Stimulated activated naive B cell treated with anti-CD40 and anti-IgM and Interleukin-4, amounts not matched to agents 10 μg/mL and 1 μg/mL and 100 μg/mL, for 72 hours (primary cell): ENCODE measurements around the gene MOB3B.

Experiments used
- ATAC-seq, 2 donors: fragments of 150-1000 bp; cut with Tn5 transposase; replicated peaks; 2 replicates each; pipeline ENCODE4 v1.10.0; 2021; ENCODE audit warnings: moderate library complexity in 1 of 2
- DNase-seq: peaks from one replicate; pipeline ENCODE4 v3.0.0; 2021
- H3K27ac Mint-ChIP-seq: one replicate; pipeline ENCODE4 v1.8.0; 2022; ENCODE audit warnings: mild to moderate bottlenecking, mixed read lengths
- H3K27me3 Mint-ChIP-seq, 2 donors: one replicate each; pipeline ENCODE4 v1.8.0; 2022; ENCODE audit warnings: mixed read lengths in 2 of 2
- H3K36me3 Mint-ChIP-seq, 2 donors: one replicate each; pipeline ENCODE4 v1.8.0; 2022; ENCODE audit warnings: mixed read lengths in 2 of 2, mild to moderate bottlenecking in 1 of 2
- H3K4me1 Mint-ChIP-seq, 2 donors: one replicate each; pipeline ENCODE4 v1.8.0; 2022; ENCODE audit warnings: mixed read lengths in 2 of 2, mild to moderate bottlenecking in 1 of 2
- H3K4me3 Mint-ChIP-seq, 2 donors: one replicate each; pipeline ENCODE4 v1.8.0; 2022; ENCODE audit warnings: mild to moderate bottlenecking in 2 of 2, mixed read lengths in 2 of 2, moderate library complexity in 1 of 2
- H3K9me3 Mint-ChIP-seq, 2 donors: one replicate each; pipeline ENCODE4 v1.8.0; 2022; ENCODE audit warnings: mixed read lengths in 2 of 2, mild to moderate bottlenecking in 1 of 2

Gene MOB3B

GRCh38 chr9:27413511-27414219, 115.9 kb downstream of the MOB3B start:
- H3K27ac Mint-ChIP-seq = no peak overlapping the region
- DNase-seq (no peak), ATAC-seq (no peak)
- peaks cover 2 to 4% of the 10 kb centered on the region in 2 donors for H3K36me3 Mint-ChIP-seq
- H3K4me1 Mint-ChIP-seq = peaks cover 18 to 28% of the 10 kb centered on the region in 2 donors
- H3K9me3 Mint-ChIP-seq = peaks cover 0 to 1% of the 10 kb centered on the region in 2 donors
- no peak overlapping the region for H3K4me3 Mint-ChIP-seq
- H3K27me3 Mint-ChIP-seq = no peaks in the 10 kb centered on the region

- peaks cover 21 to 28% of the 10 kb centered on the region in 2 donors for H3K4me1 Mint-ChIP-seq
- DNase-seq (no peak), ATAC-seq (no peak)
- peaks cover 0 to 3% of the 10 kb centered on the region in 2 donors for H3K36me3 Mint-ChIP-seq
- no peaks in the 10 kb centered on the region for H3K27me3 Mint-ChIP-seq
- H3K4me3 Mint-ChIP-seq = no peak overlapping the region
- no peak overlapping the region for H3K27ac Mint-ChIP-seq
- no peaks in the 10 kb centered on the region for H3K9me3 Mint-ChIP-seq
Measured at GRCh38 chr9:27412963-27413362, 116.7 kb downstream of the MOB3B start.

GRCh38 chr9:27412081-27412480, 117.5 kb downstream of the MOB3B start:
- Mint-ChIP-seq H3K27me3 (no peaks in the 10 kb centered on the region), H3K4me1 (peaks cover 24 to 35% of the 10 kb centered on the region in 2 donors), H3K9me3 (no peaks in the 10 kb centered on the region), H3K27ac (no peak overlapping the region), H3K4me3 (no peak overlapping the region), H3K36me3 (peaks cover 0 to 7% of the 10 kb centered on the region in 2 donors)
- ATAC-seq (no peak), DNase-seq (no peak)

- DNase-seq = no peak
- no peaks in the 10 kb centered on the region for H3K27me3 Mint-ChIP-seq
- peaks cover 0 to 3% of the 10 kb centered on the region in 2 donors for H3K9me3 Mint-ChIP-seq
- H3K27ac Mint-ChIP-seq = no peak overlapping the region
- H3K36me3 Mint-ChIP-seq = peaks cover 2 to 10% of the 10 kb centered on the region in 2 donors
- peaks cover 25 to 38% of the 10 kb centered on the region in 2 donors for H3K4me1 Mint-ChIP-seq
- no peak overlapping the region for H3K4me3 Mint-ChIP-seq
- ATAC-seq = no peak
Measured at GRCh38 chr9:27408482-27408881, 121.1 kb downstream of the MOB3B start.

- H3K27me3 Mint-ChIP-seq = no peaks in the 10 kb centered on the region
- peak in 1 of 2 donors; percentile 29 for ATAC-seq
- H3K4me1 Mint-ChIP-seq = peaks cover 23 to 36% of the 10 kb centered on the region in 2 donors
- H3K9me3 Mint-ChIP-seq = peaks cover 0 to 3% of the 10 kb centered on the region in 2 donors
- no peak overlapping the region for H3K27ac Mint-ChIP-seq
- H3K4me3 Mint-ChIP-seq = no peak overlapping the region
- peaks cover 2 to 10% of the 10 kb centered on the region in 2 donors for H3K36me3 Mint-ChIP-seq
- no peak for DNase-seq
Measured at GRCh38 chr9:27408001-27408400, 121.6 kb downstream of the MOB3B start.

- ATAC-seq = no peak
- no peak for DNase-seq
- Mint-ChIP-seq H3K27ac (no peak overlapping the region), H3K4me3 (no peak overlapping the region), H3K9me3 (peaks cover 0 to 3% of the 10 kb centered on the region in 2 donors), H3K27me3 (no peaks in the 10 kb centered on the region), H3K36me3 (peaks cover 2 to 10% of the 10 kb centered on the region in 2 donors), H3K4me1 (peaks cover 22 to 38% of the 10 kb centered on the region in 2 donors)
Measured at GRCh38 chr9:27407491-27407890, 122.1 kb downstream of the MOB3B start.

GRCh38 chr9:27404661-27405060, 125.0 kb downstream of the MOB3B start:
- Mint-ChIP-seq H3K4me1 (peaks cover 36 to 66% of the 10 kb centered on the region in 2 donors), H3K27me3 (no peaks in the 10 kb centered on the region), H3K36me3 (peaks cover 2 to 10% of the 10 kb centered on the region in 2 donors), H3K4me3 (no peak overlapping the region), H3K9me3 (peaks cover 0 to 3% of the 10 kb centered on the region in 2 donors), H3K27ac (no peak overlapping the region)
- ATAC-seq (no peak), DNase-seq (no peak)

- Mint-ChIP-seq H3K4me3 (no peak overlapping the region), H3K9me3 (peaks cover 0 to 3% of the 10 kb centered on the region in 2 donors), H3K4me1 (peaks cover 33 to 59% of the 10 kb centered on the region in 2 donors), H3K27me3 (no peaks in the 10 kb centered on the region), H3K27ac (no peak overlapping the region), H3K36me3 (peaks cover 2 to 3% of the 10 kb centered on the region in 2 donors)
- ATAC-seq = no peak
- no peak for DNase-seq
Measured at GRCh38 chr9:27402626-27403025, 127.0 kb downstream of the MOB3B start.

GRCh38 chr9:27400334-27400880, 129.2 kb downstream of the MOB3B start:
- no peak overlapping the region for H3K4me3 Mint-ChIP-seq
- H3K27me3 Mint-ChIP-seq = no peaks in the 10 kb centered on the region
- peaks cover 4% of the 10 kb centered on the region in 2 donors for H3K9me3 Mint-ChIP-seq
- no peak for ATAC-seq
- H3K27ac Mint-ChIP-seq = no peak overlapping the region
- peaks cover 2 to 5% of the 10 kb centered on the region in 2 donors for H3K36me3 Mint-ChIP-seq
- peaks cover 39 to 55% of the 10 kb centered on the region in 2 donors for H3K4me1 Mint-ChIP-seq
- no peak for DNase-seq

- Mint-ChIP-seq H3K27ac (no peak overlapping the region), H3K4me3 (no peak overlapping the region), H3K36me3 (peaks cover 2 to 5% of the 10 kb centered on the region in 2 donors), H3K9me3 (peaks cover 3 to 4% of the 10 kb centered on the region in 2 donors), H3K27me3 (no peaks in the 10 kb centered on the region), H3K4me1 (peaks cover 44 to 62% of the 10 kb centered on the region in 2 donors)
- peak in 1 of 2 donors; percentile 6 for ATAC-seq
- DNase-seq = no peak
Measured at GRCh38 chr9:27398982-27399653, 130.5 kb downstream of the MOB3B start.

- H3K27me3 Mint-ChIP-seq = no peaks in the 10 kb centered on the region
- no peak for ATAC-seq
- H3K27ac Mint-ChIP-seq = no peak overlapping the region
- no peak for DNase-seq
- no peak overlapping the region for H3K4me3 Mint-ChIP-seq
- H3K4me1 Mint-ChIP-seq = peaks cover 49 to 66% of the 10 kb centered on the region in 2 donors
- peaks cover 2 to 5% of the 10 kb centered on the region in 2 donors for H3K36me3 Mint-ChIP-seq
- peaks cover 3 to 4% of the 10 kb centered on the region in 2 donors for H3K9me3 Mint-ChIP-seq
Measured at GRCh38 chr9:27396495-27396894, 133.1 kb downstream of the MOB3B start.

- ATAC-seq = no peak
- H3K27me3 Mint-ChIP-seq = no peaks in the 10 kb centered on the region
- H3K4me3 Mint-ChIP-seq = no peak overlapping the region
- H3K27ac Mint-ChIP-seq = no peak overlapping the region
- H3K36me3 Mint-ChIP-seq = peaks cover 2 to 5% of the 10 kb centered on the region in 2 donors
- no peak for DNase-seq
- peaks cover 3 to 4% of the 10 kb centered on the region in 2 donors for H3K9me3 Mint-ChIP-seq
- H3K4me1 Mint-ChIP-seq = peaks cover 50 to 65% of the 10 kb centered on the region in 2 donors
Measured at GRCh38 chr9:27395484-27395921, 134.1 kb downstream of the MOB3B start.

- Mint-ChIP-seq H3K4me3 (no peak overlapping the region), H3K27me3 (no peaks in the 10 kb centered on the region), H3K36me3 (peaks cover 2 to 5% of the 10 kb centered on the region in 2 donors), H3K9me3 (peaks cover 3 to 4% of the 10 kb centered on the region in 2 donors), H3K4me1 (peaks cover 44 to 58% of the 10 kb centered on the region in 2 donors), H3K27ac (no peak overlapping the region)
- DNase-seq (no peak), ATAC-seq (no peak)
Measured at GRCh38 chr9:27394826-27395201, 134.8 kb downstream of the MOB3B start.

GRCh38 chr9:27394154-27394825, 135.3 kb downstream of the MOB3B start:
- no peak overlapping the region for H3K4me3 Mint-ChIP-seq
- ATAC-seq (no peak), DNase-seq (no peak)
- peaks cover 3 to 4% of the 10 kb centered on the region in 2 donors for H3K9me3 Mint-ChIP-seq
- peaks cover 2 to 5% of the 10 kb centered on the region in 2 donors for H3K36me3 Mint-ChIP-seq
- peaks cover 42 to 56% of the 10 kb centered on the region in 2 donors for H3K4me1 Mint-ChIP-seq
- no peak overlapping the region for H3K27ac Mint-ChIP-seq
- H3K27me3 Mint-ChIP-seq = no peaks in the 10 kb centered on the region
